Activated CD4-positive, alpha-beta T cell treated with anti-CD3 and anti-CD28 coated beads, Interleukin-2, amount 50 U/mL, for 4 hours (primary cell): Measurements from ENCODE around the gene ZDHHC12.
A peak's percentile ranks its signal among the peaks of the same experiment; 100 is the strongest.

ENCODE experiments used
- DNase-seq, 2 experiments: peaks; one replicate each; pipeline ENCODE4 v3.0.0-alpha.2; 2020

The ZDHHC12 gene

GRCh38 chr9:128729302-128729701 is 5.4 kb upstream of the ZDHHC12 start:
- no peak for DNase-seq

GRCh38 chr9:128728298-128728697 is 4.4 kb upstream of the ZDHHC12 start:
- no peak for DNase-seq

- DNase-seq: no peak
Measured at GRCh38 chr9:128727640-128728248, 3.8 kb upstream of the ZDHHC12 start.

DNA sequence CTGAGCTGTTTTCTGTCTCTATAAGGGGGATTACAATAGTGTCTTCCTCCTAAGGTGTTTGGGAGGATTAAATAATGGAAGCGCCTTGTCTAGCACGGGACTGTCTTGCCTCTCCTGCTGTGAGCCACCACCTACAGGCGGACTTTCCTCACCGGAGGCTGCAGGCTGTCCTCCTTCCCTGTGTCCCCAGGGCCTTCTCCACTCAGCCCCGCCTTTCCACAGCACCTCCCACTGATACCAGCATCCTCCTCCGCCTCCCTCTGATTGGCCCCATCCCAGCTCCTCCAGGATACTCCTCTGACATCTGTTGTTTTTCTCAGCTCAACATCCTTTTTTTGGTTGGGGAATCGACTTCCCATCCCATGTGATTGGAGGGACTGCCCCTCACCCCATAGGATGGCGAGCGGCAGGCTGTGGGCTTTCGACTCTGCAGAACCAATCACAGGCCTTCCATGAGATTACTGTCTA is 851 bp upstream of the ZDHHC12 start:
- DNase-seq: peak in 1 of 2 experiments; percentile 16

DNA sequence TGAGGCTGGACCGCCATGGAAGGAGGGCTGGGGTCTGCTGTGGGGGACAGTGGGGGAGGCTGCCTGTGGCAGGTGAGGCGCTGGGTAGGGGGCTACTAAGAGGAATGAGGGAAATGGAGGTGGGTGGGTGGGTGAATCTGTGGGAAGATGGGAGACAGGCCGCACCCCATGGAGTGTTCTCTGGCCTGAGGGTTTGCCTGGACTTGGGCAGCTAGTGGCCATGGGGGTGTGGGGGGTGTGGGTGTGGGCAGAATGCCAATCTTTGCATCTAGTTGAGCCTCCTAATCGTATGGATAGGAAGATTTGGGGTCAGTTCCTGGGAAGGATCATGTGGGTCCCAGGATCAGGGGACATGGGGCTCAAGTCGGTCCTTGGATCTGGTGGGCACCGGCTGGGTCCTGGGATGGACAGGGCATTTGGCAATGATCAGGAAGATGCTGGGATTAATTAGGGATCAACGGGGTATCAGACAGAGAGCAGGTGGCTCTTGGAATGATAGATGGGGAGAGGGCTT is 518 bp downstream of the ZDHHC12 start:
- DNase-seq: no peak

DNA sequence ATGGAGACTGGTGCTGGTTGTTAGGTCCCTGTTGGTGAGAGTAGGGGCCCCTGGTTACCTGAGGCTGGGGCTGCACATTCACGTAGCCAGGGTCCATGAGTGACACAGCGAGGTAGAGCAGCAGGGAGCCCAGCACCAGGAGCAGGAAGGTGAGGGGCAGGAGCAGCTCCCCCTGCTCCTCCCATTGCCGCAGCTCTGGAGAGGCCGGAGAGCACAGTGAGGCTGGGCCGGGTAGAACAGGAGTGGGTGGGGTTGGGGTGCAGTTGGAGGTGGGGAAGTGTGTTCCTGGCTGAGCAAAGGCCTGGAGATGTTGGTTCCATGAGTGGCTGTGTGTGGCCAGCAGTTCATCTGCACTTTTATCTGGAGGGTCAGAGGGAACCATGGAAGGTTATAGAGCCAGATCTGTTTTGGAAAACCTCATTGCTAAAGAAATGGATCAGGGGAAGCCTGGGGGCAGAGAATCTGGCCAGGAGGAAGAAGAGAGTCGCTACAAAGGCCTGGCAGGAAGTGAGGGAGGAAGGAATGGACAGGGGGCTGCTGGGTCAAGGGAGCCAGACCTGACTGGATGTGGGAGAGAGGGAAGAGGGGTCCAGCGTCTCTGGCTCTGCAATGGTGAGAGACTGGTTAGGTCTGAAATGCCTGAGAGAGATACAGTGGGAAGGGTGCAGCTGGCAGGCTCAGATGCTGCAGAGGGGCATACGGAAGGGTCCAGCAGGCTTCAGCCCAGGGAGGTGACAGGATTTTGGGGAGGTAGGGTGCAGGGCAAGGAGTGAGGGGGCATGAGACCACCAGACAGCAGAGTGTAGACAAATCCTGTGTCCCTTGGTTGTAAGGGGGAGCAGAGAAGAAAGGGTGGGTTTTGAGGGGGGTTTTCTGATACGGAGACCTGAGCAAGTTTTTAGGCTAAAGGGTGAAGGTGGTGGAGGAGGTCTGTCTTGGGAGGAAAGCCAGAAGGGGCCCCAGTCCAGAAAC is 1.3 kb downstream of the ZDHHC12 start:
- DNase-seq: no peak

- no peak for DNase-seq
Measured at GRCh38 chr9:128721487-128722010, 2.4 kb downstream of the ZDHHC12 start.

- no peak for DNase-seq
Measured at GRCh38 chr9:128720841-128721486, 3.0 kb downstream of the ZDHHC12 start.

- no peak for DNase-seq
Measured at GRCh38 chr9:128719919-128720605, 3.9 kb downstream of the ZDHHC12 start.

DNA sequence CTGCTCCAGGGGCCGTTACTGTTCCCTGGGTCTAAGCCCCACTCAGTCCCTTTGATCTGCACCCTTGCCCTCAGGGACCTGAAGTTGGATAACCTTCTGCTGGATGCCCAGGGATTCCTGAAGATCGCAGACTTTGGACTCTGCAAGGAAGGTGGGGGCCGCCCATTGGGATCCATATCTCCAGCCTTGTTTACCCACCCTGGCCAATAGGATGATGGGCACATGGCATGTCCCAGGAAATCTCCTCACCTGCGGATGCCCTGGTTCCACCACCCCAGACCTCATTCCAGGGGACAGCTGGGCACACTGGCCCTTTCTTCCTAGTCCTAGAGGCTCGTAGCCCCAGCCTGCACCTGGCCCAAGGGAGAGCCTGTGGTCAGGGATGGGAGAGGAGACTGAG is 5.5 kb downstream of the ZDHHC12 start:
- DNase-seq: no peak

DNA sequence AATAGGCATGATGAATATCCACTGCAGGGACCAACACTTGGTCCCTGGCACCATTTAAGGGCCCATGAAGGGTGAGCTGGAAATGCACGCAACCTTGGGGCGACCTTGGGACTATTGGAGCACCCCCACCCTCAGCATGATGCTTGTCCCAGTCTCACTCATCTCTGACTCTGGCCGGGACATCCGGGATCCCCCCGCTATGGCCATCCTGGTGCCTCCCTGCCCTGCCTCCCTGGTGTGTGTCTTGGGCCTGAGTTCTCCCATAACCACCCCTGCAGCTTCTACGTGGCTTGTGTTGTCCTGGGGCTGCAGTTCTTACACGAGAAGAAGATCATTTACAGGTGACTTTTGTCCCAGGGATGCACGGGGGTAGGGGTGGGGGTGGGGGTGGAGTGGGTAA is 5.9 kb downstream of the ZDHHC12 start:
- no peak for DNase-seq

DNA sequence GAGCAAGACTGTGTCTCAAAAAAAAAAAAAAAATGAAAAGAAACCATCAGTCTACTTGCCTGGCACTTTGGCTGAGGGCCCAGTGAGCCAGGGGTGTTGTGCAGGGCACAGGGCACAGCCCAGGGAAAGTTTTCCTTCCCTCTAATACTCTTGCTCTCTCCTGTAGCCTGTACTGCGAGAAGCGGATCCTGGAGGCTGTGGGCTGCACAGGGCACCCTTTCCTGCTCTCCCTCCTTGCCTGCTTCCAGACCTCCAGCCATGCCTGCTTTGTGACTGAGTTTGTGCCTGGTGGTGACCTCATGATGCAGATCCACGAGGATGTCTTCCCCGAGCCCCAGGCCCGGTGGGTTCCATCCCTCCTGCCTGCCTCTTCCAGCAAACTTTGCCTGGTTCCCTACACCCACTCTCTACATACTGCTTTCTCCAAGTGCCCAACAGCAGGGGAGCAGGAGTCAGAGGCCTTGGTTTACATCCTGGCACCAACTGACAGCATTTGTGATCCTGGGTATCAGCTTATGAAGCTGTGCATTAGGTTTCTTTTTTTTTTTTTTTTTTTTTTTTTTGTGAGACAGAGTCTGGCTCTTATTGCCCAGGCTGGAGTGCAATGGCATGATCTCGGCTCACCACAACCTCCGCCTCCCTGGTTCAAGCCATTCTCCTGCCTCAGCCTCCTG is 7.2 kb downstream of the ZDHHC12 start:
- no peak for DNase-seq

DNA sequence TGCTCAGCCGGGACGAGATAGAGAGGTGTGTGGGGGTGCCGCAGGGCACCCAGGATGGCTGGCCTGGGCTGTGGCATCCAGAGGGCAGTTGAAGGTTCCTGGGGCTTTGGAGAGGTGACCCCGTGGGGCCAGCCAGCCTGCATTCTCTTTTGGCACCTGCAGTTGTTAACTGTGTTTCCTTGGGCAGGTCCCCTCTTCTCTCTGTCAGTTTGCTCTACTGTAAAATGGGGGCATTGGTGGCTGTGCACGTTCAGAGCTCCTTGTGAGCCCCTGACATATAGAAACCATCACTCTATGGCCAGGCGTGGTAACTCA is 8.5 kb downstream of the ZDHHC12 start:
- no peak for DNase-seq

DNA sequence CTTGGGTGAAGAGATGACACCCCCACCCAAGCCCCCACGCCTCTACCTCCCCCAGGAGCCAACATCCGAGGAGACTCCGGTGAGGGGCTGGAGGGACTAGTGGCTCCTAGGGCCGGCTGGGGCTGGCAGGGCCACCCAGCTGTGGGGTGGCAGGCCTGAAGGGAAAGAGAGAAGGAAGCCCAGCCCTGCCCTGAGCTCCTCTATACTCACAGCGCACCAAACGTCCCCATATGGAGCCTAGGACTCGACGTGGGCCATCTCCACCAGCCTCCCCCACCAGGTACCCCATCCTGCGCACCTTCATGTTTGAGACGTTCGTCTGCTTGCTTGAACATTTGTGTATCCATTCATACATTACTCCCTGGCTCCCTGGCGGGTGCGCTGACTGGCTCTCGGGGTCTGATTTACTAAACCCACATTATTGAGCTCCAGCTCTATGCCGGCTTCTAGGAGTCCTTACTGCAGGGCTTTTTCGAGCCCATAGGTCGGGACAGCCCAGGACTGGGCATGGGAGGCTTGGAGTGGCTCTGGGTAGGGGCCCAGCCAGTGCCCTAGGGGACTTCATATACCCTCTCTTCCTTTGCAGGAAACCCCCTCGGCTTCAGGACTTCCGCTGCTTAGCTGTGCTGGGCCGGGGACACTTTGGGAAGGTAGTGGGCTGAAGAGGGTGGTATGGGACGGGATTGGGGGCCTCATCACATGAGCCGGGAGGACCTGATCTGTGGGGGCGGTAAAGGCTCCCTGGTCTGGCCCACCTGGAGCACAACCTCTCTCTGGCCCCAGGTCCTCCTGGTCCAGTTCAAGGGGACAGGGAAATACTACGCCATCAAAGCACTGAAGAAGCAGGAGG is 9.1 kb downstream of the ZDHHC12 start:
- DNase-seq: no peak

- no peak for DNase-seq
Measured at GRCh38 chr9:128713941-128714573, 9.9 kb downstream of the ZDHHC12 start.

GRCh38 chr9:128713411-128713780 is 10.5 kb downstream of the ZDHHC12 start:
- no peak for DNase-seq

DNA sequence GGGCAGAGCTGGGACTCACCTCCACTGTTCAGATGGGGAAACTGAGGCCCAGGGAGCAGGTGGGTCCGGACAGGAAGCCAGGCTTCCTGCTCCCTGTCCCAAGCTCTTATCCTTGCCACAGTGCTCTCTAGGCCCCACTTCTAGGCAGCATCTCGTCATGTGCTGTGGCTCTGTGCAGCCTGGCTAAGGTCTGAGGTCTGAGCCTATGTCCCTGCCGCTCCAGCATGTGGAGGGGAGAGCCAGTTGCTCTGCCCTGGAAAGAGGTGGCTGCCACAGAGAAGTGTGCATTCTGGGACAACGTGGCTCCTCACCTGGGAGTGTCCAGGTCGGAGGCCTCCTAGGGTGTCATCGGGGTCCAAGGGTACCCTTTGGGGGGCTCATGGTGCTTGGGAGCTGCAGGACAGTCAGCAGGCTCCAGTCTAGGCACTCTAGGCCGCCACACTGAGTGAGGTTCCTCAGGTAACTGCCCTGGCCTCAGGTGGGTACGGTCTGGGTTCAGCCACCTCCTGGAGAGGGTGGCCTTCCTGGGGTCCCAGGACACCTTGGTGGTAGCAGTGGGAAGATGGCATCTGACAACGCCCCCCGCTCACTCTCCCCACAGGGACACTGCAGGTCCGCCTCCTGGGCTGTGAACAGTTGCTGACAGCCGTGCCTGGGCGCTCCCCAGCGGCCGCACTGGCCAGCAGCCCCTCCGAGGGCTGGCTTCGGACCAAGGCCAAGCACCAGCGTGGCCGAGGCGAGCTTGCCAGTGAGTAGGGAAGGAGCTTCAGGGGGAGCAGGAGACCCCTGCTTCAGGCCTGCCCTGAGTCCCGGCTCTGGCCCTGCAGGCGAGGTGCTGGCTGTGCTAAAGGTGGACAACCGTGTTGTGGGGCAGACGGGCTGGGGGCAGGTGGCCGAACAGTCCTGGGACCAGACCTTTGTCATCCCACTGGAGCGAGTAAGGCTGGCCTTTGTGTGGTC is 11.2 kb downstream of the ZDHHC12 start:
- DNase-seq: no peak

DNA sequence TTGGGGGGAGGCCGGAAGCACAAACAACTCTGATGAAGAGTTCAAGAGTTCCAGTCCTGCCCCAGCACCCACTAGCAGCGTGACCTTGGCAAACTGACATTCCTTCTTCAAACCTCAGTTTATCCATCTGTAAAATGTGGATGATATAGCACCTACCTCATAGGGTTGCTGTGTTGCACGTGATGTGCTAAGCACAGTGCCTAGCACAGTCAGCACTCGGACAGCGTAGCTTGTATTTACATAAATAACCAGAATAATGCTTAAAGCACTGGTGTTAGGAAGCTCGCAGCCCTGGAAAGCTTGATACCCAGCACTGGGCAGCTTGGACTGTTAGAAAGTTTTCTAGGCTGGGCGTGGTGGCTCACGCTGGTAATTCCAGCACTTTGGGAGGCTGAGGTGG is 16.5 kb downstream of the ZDHHC12 start:
- no peak for DNase-seq

DNA sequence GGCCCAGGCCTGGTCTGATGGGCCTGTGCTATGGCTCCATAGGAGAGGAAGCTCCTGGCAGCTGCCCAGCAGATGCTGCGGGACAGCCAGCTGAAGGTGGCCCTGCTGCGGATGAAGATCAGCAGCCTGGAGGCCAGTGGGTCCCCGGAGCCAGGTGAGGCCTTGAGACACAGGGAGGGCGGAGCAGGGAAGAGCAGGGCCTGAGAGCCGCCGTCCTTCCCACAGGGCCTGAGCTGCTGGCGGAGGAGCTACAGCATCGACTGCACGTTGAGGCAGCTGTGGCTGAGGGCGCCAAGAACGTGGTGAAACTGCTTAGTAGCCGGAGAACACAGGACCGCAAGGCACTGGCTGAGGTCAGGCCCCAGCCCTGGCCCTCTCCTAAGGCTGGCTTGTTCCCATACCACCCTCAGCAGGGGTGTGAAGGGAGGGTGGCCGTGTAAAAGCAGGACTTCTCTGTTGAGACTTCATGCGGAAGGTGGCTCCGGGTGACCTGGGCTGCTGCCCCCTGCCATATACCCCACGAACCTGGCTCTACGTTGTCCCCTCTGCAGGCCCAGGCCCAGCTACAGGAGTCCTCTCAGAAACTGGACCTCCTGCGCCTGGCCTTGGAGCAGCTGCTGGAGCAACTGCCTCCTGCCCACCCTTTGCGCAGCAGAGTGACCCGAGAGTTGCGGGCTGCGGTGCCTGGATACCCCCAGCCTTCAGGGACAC is 17.1 kb downstream of the ZDHHC12 start:
- no peak for DNase-seq
